GM18520 (cell line): Measurements from ENCODE around the gene ZNF804A.

Experiments
- ATAC-seq: cut with Tn5 transposase; IDR thresholded peaks from one replicate; pipeline ENCODE4 v1.9.1; 2021; ENCODE audit not compliant: unreplicated experiment

The ZNF804A gene

GRCh38 chr2:184598316-184599053 is at the start of gene ZNF804A:
ZNF804A (plus strand) TSS chr2:184598529; CDS start chr2:184598960, 431 bp downstream.
- peak; percentile 60 for ATAC-seq

DNA sequence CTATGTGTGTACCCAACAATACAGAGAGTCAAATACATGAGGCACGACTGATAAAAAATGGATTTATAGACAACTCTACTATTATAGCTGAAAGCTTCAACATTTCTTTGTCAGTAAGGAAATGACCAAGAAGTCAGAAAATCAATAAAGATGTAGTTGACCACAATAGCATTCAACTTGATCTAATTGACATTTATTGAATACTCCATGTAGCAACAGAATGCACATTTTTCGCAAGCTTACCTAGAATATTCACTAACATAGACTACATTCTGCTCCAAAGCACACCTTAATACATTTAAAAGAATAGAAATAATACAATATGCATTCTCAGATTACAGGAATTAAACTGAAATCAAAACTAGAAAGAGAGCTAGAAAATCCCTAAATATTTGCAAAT is 49.2 kb upstream of the ZNF804A start:
- ATAC-seq = no peak

DNA sequence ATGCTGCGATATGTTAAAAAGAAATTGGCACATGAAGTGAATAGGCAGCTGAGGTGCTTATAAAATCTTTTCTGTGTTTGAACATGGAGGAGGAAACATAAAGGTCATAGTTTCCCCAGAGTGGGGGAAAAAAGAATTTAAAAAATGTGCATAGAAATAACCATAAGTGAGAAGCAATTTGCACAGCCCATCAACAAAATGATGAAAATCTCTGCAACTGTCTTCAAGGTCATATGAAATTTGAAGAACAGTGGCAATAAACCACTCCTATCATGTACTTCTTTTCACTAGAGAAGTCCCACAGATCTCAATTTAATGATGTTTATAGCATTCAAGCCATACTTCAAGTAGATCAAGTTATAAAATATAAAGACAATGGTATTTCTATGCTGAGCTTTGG is 46.7 kb upstream of the ZNF804A start:
- ATAC-seq = no peak

GRCh38 chr2:184554736-184555135 is 43.6 kb upstream of the ZNF804A start:
- ATAC-seq = no peak

DNA sequence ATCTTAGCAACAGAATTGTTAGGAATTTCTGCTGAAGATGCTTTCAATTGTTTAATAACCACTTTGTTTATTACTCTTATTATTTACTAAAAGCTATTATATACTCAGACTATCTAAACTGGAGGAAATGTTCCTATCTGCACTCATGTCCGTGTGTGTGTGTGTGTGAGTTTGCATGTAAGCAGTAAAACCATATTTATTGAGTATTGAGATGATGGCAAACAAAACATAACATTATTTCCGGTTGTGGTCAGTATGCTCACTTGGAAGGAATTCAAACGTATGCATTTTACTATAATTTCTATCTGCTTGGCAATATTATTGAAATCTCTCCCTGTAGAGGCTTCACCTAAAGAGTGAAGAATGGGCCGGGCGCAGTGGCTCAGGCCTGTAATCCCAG is 43.0 kb upstream of the ZNF804A start:
- no peak for ATAC-seq

DNA sequence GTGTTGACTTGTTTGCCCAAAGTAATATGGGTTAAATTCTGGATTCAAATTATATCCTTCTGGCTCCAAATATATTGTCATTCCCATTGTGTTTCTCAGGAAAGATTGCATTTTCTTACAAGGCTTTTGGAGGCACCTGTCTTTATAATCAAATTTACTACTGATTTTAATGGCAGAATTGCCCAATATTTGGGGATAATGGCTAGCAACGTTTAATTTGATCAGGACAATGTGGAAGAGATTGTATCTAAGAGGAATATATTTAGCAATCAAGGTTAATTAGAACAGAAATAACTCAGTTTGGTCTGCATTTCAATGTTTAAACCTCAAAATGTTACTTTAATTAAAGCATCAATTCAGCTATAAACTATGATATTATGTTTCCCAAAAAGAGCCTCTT is 41.7 kb upstream of the ZNF804A start:
- no peak for ATAC-seq

GRCh38 chr2:184558713-184559464 is 39.4 kb upstream of the ZNF804A start:
- ATAC-seq = no peak

DNA sequence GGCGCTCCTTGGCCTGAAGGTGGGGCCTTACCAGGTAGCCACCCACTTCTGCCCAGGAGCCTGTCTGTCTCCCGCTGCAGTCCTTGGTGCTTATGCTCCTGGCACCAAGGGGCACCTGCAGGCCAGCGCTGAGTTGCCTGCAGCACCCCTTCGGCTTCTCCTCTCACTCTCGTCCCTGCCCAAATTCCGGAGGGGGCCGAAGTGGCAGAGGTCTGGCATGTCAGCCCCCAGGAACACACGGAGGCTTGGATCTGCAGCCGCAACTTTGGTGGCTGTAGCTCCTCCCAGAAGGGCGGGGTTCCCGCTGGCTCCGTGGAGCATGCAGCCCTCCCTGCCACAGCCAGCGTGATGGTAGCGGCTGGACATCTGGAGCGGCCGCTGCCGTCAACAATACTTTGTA is 37.7 kb upstream of the ZNF804A start:
- ATAC-seq = no peak

DNA sequence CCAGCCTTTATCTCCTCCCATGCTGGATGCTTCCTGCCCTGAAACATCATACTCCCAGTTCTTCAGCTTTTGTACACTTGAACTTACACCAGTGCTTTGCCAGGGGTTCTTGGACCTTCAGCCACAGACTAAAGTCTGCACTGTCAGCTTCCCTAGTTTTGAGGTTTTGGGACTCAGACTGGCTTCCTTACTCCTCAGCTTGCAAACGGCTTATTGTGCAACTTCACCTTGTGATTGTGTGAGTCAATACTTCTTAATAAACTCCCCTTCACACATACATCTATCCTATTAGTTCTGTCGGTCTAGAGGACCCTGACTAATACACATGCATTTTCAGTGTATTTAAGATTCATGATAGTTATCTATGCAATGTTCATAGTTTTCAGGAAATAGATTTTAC is 35.8 kb upstream of the ZNF804A start:
- no peak for ATAC-seq

GRCh38 chr2:184564092-184564491 is 34.2 kb upstream of the ZNF804A start:
- no peak for ATAC-seq

GRCh38 chr2:184566716-184567115 is 31.6 kb upstream of the ZNF804A start:
- no peak for ATAC-seq

GRCh38 chr2:184577056-184577455 is 21.3 kb upstream of the ZNF804A start:
- ATAC-seq = no peak

DNA sequence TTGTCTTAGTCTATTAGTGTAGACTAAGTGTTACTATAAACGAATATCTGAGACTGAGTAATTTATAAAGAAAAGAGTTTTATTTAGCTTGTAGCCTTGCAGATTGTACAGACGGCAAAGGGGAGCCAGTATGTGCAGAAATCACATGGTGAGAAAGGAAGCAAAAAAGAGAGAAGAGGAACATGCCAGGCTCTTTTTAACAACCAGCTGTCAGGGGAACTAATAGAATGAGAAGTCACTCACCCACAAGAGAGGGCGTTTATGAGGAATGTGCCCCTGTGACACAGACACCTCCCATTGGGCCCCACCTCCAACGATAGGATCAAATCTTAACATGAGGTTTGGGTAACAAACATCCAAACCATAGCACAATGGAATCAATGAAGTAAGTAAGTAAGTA is 20.6 kb upstream of the ZNF804A start:
- ATAC-seq = no peak

DNA sequence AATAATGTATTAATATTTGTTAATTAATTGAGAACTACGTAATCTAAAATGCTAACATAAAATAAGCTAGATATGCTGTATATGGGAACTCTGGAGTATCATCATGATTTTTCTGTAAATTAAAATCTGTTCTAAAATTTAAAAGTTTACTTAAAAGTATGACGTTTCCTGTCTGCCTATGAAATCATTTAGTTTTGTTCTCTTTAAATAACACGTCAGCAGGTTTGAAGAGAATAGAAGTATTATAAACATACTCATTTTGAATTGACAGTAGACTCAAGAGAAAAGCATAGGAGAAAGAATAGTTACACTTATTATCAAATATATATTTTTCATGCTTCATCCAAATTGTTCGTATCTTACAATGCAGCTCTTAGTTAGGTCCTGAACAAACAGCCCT is 19.1 kb upstream of the ZNF804A start:
- no peak for ATAC-seq

- no peak for ATAC-seq
Observed at GRCh38 chr2:184581391-184581790, 16.9 kb upstream of the ZNF804A start.

- ATAC-seq = no peak
Observed at GRCh38 chr2:184589261-184589660, 9.1 kb upstream of the ZNF804A start.

DNA sequence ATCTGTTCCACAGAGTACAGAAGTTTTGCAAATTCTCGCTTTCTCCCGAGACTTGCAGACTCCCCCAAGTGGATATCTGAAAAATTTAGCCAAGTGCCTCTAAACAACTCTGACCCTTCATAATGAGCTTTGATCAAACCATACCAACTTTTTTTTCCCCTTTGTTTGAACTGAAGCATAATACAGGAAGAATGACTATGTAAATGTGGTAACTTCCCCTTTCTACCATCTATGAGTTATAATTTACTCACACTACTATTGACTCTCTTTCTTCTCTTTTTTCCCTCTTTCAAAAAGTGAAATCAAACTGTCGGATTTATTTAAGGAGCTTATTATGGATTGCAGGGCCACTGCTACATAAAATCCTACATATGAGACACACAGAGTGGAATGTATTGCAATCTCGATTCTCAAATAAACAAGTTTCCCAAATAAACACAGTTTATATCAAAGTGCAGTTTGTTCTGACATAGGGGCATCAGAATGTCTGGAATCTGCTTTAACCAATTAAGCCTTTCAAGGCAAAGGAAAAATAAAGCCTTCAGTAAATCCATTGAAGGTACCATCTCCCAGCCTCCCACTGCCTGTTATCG is 1.4 kb upstream of the ZNF804A start:
- ATAC-seq = peak; percentile 31

GRCh38 chr2:184597571-184597991 is 748 bp upstream of the ZNF804A start:
- no peak for ATAC-seq

DNA sequence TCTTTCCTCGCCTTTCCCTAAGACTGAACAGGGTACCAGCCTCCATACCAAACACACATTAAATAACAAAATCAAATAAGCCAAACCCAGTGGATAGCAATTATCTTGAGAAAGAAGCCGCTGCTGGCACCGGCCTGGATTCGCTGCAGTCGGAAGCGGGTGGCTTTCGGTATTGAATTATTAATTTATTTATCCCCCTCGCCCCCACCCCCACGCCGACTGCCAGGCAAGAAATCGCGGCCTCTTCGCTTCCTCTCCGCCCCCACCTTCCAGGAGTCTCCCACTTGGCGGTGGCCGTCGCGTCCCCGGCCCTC is 370 bp upstream of the ZNF804A start:
- no peak for ATAC-seq

- no peak for ATAC-seq
Observed at GRCh38 chr2:184599054-184599871, 934 bp downstream of the ZNF804A start.

GRCh38 chr2:184599872-184600222 is 1.5 kb downstream of the ZNF804A start:
- ATAC-seq = no peak

GRCh38 chr2:184602734-184603133 is 4.4 kb downstream of the ZNF804A start:
- no peak for ATAC-seq
